GM18502 (cell line): Measurements from ENCODE around the gene NINJ2.

Source experiments
- ATAC-seq: cut with Tn5 transposase; IDR thresholded peaks from one replicate; pipeline ENCODE4 v1.9.1; 2021; ENCODE audit warnings: mild to moderate bottlenecking; ENCODE audit not compliant: unreplicated experiment, poor library complexity

The NINJ2 gene

DNA sequence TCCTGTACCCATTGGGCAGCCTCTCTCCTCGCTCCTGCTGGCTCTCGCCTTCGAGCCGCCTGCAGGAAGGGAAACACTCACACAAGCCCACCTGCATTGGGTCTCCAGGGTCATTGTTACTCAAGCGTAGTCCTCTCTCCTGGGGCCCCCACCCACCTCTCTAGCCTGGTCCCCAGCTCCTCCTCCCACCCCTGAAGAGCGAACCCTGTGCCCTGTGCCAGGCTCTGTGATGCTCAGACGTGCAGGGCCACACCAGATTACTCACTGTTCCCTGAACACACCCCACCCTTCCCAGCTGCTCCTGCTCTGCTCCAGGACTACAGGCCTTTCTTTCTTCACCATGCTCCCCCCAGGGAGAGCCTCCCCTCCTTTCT is 88.1 kb downstream of the NINJ2 start:
- no peak for ATAC-seq

GRCh38 chr12:574475-575128 is 88.6 kb downstream of the NINJ2 start:
- no peak for ATAC-seq

DNA sequence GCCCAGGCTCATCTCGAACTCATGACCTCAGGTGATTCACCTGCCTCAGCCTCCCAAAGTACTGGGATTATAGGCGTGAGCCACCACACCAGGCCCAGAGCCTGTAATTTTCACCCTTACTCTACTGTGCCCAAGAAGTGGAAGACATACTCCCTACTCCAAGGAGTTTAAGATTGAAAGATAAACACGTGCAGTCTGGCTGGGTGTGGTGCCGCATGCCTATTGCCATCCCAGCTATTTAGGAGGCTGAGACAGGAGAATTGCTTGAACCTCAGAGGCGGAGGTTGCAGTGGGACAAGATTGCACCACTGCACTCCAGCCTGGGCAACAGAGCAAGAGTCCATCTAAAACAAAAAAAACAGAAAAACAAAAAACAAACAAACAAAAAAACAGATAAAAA is 90.0 kb downstream of the NINJ2 start:
- ATAC-seq, result no peak

- no peak for ATAC-seq
Measured at GRCh38 chr12:572532-572899, 90.7 kb downstream of the NINJ2 start.

- no peak for ATAC-seq
Measured at GRCh38 chr12:571795-572531, 91.3 kb downstream of the NINJ2 start.

GRCh38 chr12:570921-571794 is 92.1 kb downstream of the NINJ2 start:
- ATAC-seq, result no peak

GRCh38 chr12:570435-570920 is 92.8 kb downstream of the NINJ2 start:
- ATAC-seq, result no peak

DNA sequence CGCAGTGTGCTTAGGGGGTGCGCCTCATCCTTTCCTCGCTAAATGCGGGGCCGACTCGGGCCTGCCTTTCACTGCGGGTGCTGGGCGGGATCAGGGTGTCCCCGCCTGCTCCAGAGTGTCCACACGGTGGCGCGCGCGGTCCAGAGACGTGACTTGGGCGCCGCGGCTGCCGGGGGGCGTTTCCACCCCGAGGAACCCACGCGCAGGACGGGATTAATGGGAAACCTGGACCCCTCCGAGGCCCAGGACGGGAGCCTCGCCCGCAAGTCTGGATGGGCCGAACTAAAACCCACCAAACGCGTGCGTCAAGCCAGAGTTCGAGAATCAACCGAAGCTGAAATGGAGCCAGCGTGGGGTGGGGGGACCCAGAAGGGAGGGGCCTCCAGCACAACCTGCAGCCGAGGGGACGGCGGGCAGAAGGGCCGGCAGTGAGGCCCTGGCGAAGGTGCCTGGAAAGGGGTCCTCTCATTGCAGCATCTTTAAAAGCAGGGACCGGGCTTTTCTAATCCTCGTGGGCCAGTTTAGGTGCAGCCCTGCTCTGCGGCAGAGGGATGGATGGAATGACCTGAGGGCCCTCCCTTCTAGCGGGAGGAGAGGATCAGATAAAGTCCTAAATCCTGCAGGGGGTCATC is 93.3 kb downstream of the NINJ2 start:
- peak; percentile 66 for ATAC-seq

DNA sequence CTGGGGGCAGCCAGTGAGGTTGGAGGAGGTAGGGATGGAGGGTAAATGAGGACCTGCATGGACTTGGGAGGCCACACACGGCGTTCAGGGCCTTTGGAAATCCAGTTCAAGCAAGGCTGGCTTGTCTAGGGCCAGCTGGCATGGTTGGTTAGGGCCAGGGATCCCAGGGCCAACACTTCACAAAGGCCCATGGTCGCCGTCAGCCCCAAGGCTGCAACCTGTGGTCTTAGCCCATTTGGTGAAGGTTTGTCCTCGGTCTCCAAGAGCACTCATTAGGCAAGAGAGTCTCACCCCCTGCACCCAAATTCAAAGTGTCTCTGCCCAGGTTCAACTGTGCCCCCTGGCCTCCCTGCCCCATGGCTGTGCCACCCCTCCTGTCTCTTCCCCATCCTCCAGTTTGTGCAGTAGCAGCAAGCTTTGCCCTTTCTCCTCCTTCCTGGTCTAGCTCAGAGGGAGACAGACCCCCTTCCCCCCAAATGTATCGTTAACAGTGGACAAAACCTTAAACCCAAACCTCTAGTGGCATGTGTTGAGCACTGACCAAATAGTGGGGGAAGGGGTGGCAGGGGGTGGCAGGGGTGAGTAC is 94.1 kb downstream of the NINJ2 start:
- ATAC-seq, result no peak

DNA sequence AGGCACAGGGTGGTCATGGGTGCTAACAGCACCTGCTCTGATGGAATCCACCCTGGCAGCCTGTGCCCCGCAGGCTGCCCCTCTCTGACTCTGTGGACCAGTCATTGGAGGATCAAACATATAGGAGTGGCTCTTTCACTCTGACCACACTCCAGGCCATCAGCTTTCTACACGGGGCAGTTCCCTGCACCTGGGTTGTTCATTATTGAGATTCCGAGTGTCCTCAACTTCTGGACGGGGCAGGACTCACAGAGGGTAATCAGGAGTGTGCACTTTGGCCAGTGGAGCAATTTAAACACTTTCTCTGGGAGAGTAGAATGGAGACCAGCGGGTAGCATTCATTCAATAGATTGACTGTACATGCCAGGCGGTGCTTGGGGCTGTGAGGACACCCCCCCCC is 94.8 kb downstream of the NINJ2 start:
- ATAC-seq, result no peak

DNA sequence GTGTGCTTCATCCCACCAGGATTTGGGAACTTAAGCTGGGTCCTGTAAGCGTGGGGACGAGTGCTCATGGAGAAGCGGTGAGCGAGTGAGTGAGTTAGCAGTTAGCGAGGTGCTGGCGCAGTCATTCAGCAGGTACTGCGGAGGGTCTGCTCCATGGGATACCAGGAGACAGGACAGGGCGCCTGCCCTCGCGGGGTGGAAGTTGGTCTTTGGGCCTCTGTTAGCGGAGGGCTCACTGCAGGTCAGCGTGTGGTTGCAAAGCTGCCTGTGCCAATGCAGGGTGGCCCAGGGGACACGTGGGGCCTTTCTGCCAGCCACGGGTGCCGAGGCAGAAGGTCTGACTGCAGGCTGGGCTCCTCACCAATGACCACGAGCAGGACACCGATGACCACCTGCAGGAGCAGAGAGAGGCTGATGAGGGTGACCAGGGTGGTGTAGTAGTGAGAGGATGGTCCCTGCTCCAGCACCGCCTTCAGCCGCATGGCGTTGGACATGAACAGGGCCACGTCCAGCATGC is 97.6 kb downstream of the NINJ2 start:
- no peak for ATAC-seq

- no peak for ATAC-seq
Measured at GRCh38 chr12:565161-565560, 98.1 kb downstream of the NINJ2 start.

GRCh38 chr12:563787-564298 is 99.4 kb downstream of the NINJ2 start:
- ATAC-seq, result no peak

DNA sequence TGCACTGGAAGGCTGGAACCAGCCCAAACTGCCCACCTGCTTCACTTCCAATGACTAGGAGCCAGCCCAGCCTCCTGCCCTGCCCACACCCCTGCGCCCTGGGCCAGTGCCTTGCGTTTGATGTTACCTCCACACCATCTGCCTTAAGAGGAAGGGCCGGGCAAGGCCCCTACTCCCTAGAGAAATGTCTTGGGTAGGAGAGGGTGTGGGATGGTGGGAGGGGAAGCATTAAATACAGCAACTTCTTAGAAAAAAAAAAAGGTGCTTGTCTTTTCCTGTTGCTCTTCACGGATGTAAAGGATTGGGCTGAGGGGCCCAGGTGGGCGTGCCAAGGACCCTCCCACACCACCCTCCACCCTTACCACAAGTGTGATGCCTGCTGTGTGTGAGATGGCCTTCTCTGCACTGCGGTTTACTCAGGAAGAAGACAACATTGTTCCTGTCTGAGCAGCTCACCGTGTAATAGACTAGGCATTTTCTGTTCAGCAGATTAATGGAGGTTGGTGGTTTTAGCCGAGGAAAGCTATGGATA is 99.9 kb downstream of the NINJ2 start:
- no peak for ATAC-seq

DNA sequence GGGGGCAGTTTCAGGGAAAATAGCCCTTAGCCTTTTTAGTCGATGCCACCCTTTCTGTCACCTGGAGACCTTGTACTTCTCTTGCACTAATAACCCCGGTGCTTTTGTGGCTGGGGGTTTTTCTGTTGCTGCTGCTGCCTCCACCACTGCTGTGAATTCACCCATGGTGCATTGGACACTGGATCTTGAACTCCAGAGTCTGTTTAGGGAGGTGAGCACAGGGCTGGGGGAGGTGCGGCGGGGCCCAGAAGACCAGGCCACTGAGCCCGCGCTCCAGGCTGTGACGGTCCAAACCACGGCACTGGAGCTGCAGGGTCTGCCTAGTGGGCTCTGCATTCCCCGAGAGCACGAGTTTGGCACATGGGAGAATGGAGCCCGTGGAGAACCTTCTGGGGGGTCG is 100.6 kb downstream of the NINJ2 start:
- no peak for ATAC-seq

DNA sequence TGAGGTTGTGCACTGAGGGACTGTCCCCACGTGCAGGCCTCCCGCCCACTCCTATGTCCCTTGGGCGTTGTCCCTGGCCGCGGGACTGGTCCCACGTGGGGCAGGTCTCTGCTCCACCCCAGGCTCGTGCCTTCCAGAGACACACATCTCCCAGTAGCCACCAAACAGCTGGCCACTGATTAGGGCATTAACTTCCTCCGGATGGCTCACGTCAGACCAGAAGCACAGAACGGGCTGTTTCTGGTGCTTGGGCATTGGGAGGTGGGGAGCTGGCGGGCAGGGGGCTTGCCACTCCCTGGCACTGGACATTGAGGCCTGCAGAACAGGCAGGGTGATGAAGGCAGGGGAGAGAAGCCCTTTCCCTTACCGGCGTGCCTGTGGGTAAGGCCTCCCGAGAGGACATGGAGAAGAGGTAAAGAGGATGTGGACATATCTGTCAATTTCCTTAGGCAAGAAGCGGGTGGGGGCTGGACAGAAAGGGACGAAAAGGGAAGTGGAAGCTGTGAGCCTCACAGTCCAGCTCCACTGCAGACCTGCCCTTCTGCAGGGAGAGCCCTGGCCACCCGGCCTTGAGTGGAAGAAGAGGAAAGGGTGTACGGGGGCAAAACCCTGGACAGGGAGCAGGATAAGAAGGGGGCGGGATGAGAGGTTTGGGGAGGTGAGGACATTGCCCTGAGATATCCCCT is 101.2 kb downstream of the NINJ2 start:
- no peak for ATAC-seq

GRCh38 chr12:561391-561705 is 101.9 kb downstream of the NINJ2 start:
- no peak for ATAC-seq

GRCh38 chr12:560691-561390 is 102.4 kb downstream of the NINJ2 start:
- no peak for ATAC-seq
